ENCODE results near the gene PDE3A. TPM values are rescaled to one million over a fixed set of nuclear protein-coding genes. Genes with fewer than 3 reads are reported as not detected.

PDE3A gene
- total RNA-seq, 4 donors from 2014 or later: 7.7 to 75.8 (median 18.7) TPM

DNA sequence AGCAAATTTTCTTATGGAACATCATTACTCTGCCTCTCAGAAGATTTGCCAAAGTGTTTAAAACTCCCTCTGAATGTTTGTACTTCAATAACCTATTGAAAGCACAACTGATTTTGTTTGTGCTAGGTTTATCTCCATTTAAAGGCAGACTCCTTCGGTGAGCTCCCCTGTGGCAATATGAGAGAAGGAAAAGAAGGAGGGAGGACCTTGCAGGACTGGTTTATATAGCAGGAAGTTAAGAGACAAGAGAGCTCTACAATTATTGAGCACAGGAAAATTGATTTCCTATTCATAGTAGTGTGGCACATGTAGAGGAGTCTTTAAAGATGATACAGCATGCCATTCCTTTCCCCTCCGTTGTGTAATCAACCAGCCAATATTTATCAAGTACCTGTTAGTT, 75.5 kb downstream of the PDE3A start:
- H3K4me3 ChIP-seq: no peak overlapping the region
- TF ChIP-seq POLR2A (IDR thresholded peaks at IDR 0.05): no peak
- TF ChIP-seq, protein P1, sequence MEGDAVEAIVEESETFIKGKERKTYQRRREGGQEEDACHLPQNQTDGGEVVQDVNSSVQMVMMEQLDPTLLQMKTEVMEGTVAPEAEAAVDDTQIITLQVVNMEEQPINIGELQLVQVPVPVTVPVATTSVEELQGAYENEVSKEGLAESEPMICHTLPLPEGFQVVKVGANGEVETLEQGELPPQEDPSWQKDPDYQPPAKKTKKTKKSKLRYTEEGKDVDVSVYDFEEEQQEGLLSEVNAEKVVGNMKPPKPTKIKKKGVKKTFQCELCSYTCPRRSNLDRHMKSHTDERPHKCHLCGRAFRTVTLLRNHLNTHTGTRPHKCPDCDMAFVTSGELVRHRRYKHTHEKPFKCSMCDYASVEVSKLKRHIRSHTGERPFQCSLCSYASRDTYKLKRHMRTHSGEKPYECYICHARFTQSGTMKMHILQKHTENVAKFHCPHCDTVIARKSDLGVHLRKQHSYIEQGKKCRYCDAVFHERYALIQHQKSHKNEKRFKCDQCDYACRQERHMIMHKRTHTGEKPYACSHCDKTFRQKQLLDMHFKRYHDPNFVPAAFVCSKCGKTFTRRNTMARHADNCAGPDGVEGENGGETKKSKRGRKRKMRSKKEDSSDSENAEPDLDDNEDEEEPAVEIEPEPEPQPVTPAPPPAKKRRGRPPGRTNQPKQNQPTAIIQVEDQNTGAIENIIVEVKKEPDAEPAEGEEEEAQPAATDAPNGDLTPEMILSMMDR (IDR thresholded peaks at IDR 0.05): no peak
- H3K9me3 ChIP-seq: no peaks in the 10 kb centered on the region
- no peaks in the 10 kb centered on the region for H3K36me3 ChIP-seq
- intact Hi-C loops (cut with DNase I; ENCODE audit: low total_unique reads): no loop called here
- peak overlapping the region in 1 of 2 donors; percentile 3 for H3K27ac ChIP-seq
- DNase-seq: no peak
- no peaks in the 10 kb centered on the region for H3K4me1 ChIP-seq
- no peaks in the 10 kb centered on the region for H3K27me3 ChIP-seq

DNA sequence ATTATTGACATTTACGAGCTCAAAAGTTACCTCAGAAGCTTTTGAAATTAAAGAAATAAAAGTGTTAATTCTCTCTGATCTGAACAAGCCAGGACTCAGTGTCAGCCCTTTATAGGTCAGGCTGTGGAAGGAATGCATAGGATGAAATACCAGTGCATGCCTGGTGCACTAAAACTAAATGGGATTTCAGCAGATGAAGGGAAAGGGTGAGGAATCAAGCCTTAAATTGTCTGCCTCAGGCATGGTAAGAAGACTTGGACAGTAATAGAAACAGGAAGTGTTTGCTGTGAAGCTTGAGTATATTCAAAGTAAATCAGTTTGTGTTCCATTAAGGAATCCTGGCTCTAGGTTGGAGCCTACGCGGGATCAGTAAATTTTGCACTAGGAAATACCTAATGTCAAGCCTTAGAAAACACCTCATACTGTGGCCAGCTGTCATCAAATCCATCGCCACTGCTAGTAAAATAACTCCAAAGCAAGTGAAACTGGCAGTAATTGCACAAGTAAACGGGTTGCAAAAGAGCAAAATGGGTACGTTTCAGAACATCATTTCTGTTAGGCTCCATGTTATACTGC, 76.3 kb downstream of the PDE3A start:
- no peaks in the 10 kb centered on the region for H3K9me3 ChIP-seq
- H3K4me3 ChIP-seq: no peak overlapping the region
- H3K27me3 ChIP-seq: no peaks in the 10 kb centered on the region
- intact Hi-C loops (cut with DNase I; ENCODE audit: low total_unique reads): no loop called here
- H3K27ac ChIP-seq: peak overlapping the region in 1 of 2 donors; percentile 30
- no peaks in the 10 kb centered on the region for H3K36me3 ChIP-seq
- TF ChIP-seq, protein P1 (IDR thresholded peaks at IDR 0.05): no peak
- H3K4me1 ChIP-seq: no peaks in the 10 kb centered on the region
- no peak for DNase-seq

DNA sequence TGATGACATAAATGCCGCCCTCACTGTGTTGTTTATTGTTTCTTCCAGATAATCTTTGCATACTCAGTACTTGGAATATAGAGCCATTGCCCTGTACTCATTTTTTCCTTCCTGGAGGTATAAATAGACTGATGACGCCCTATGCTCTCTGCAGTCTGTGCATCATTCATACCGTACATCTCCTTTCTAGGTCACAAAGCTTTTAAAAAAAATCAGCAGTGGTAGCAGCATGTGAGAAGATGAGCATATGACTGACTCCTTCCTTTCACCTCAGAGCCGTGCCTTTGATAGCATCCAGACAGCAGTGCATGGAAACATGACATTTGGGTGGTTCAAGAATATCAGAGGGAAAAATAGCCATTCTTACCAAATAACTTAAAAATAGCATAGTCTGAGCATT, 77.3 kb downstream of the PDE3A start:
- H3K9me3 ChIP-seq: no peaks in the 10 kb centered on the region
- H3K27ac ChIP-seq: peak overlapping the region in 1 of 2 donors; percentile 41
- intact Hi-C loops (cut with DNase I; ENCODE audit: low total_unique reads): no loop called here
- DNase-seq: no peak
- H3K4me3 ChIP-seq: no peak overlapping the region
- H3K4me1 ChIP-seq: no peaks in the 10 kb centered on the region
- H3K27me3 ChIP-seq: no peaks in the 10 kb centered on the region
- H3K36me3 ChIP-seq: no peaks in the 10 kb centered on the region
- TF ChIP-seq, protein P1 (IDR thresholded peaks at IDR 0.05): no peak
- no peak for TF ChIP-seq POLR2A (IDR thresholded peaks at IDR 0.05)

DNA sequence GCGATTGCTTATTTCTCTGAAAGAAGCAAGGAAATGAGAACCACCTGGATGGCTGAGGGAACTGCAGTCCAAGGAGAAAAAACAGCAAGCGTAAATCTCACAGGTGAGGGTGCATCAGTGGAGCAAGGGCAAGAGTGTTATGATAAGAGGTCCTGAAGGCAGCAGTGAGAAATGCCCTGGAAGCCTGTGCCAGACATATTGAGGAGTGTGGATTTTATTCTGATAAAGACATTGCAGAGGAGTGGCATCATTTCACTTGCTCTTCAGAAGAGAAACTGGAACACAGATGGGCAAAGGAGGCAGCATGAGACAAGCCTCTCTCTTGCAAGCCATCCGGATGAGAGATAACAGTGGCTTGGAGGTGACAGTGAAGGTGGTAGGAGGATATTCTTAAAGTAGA, 78.5 kb downstream of the PDE3A start:
- no peak overlapping the region for H3K4me3 ChIP-seq
- H3K9me3 ChIP-seq: no peaks in the 10 kb centered on the region
- no peaks in the 10 kb centered on the region for H3K4me1 ChIP-seq
- H3K27me3 ChIP-seq: no peaks in the 10 kb centered on the region
- TF ChIP-seq POLR2A (IDR thresholded peaks at IDR 0.05): no peak
- TF ChIP-seq, protein P1 (IDR thresholded peaks at IDR 0.05): no peak
- no peak overlapping the region for H3K27ac ChIP-seq
- intact Hi-C loops (cut with DNase I; ENCODE audit: low total_unique reads): no loop called here
- no peak for DNase-seq
- no peaks in the 10 kb centered on the region for H3K36me3 ChIP-seq

DNA sequence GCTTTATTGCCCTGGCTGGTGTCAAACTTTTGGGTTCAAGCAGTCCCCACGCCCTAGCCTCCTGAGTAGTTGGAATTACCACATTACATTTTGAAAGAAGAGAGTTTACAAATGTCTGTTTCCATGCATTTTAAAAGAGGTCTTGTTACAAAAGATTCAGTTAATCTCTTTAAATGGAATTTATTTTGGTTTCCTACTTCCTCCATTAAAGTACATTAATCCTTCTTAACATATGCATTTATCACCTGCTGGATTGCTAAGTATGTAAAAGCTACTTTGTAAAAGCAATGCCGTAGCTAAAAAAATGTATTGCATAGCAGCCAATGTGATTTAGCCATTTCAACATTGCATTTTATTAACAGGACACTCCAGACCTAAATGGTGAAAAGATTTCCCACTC, 80.4 kb downstream of the PDE3A start:
- DNase-seq: no peak
- intact Hi-C loops (cut with DNase I; ENCODE audit: low total_unique reads): no loop called here
- no peak overlapping the region for H3K27ac ChIP-seq
- no peaks in the 10 kb centered on the region for H3K4me1 ChIP-seq
- no peaks in the 10 kb centered on the region for H3K27me3 ChIP-seq
- no peak overlapping the region for H3K4me3 ChIP-seq
- H3K36me3 ChIP-seq: no peaks in the 10 kb centered on the region
- TF ChIP-seq, protein P1 (IDR thresholded peaks at IDR 0.05): no peak
- no peak for TF ChIP-seq POLR2A (IDR thresholded peaks at IDR 0.05)
- no peaks in the 10 kb centered on the region for H3K9me3 ChIP-seq
